ENCODE measurements around the gene RBM34.

RBM34 gene

DNA sequence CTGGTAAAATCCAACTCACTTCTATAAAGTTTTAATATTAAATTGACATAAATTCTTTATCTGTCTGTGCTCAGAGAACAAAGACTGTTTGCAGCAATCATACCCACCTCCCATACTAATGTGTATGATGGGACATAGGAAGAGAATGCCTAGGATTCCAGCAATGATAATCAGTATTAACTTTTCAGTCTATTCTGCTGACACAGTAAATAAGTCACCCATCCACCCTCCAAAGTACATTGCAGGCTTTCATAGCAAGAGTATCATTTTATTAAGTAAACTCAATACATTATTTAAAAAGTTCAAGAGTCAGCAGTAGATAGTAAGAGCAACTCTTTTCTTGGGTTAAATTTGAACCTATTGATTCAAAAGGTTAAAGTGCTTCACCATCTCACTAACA is 8.8 kb downstream of the RBM34 start:
- no peak for DNase-seq (ENCODE audit: low spot score)

DNA sequence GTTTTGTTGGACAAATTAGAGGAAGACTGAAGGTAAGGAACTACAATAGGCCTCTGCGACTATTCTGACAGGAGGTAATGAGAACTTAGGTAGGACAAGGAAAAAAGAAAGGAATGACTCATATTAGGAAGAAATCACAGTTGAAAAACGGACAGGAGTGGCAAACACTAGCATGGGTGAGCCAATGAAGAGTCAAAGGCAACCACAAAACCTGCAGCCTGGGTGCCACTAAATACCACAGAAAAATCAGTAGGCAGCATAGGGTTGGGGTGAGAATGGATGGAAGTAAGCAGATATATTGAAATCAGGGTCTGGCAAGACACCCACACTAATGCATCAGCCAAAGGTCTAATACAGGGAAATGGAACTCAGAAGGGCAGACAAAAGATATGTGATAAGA is 10.0 kb downstream of the RBM34 start:
- DNase-seq (ENCODE audit: low spot score), result no peak

DNA sequence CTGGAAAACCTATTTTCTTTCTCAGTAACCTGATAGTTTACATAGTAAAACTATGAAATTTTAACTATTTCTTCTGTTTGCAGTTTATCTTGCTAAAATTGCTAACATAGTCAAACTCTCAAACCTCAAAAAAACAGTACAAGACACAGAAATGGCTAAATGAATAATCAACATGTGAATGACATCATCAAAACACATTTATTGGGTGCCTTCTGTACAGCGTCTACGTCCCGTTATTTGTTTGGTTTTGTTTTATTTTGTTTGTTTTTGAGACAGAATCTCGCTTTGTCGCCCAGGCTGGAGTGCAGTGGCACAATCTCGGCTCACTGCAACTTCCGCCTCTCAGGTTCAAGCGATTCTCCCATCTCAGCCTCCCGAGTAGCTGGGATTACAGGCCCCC is 11.2 kb downstream of the RBM34 start:
- DNase-seq (ENCODE audit: low spot score), result no peak

DNA sequence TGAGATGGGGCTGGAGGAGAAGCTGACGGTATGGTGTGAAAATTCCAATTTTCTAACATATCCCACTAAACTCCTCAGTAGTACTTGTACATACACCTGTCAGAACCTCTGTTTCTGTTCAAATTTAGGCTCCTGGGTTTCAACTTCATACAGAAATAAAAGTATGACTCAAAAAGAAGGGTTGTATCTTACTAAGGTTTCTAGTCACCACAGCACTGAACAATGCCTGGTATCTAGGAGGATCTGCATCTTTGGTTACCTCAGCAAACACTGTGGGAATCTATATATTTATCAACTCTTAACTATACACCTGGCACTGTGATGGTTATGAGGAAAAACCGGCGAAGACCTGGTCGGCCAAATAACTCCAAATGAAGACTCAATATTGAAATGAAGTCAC is 13.8 kb downstream of the RBM34 start:
- DNase-seq (ENCODE audit: low spot score), result no peak

DNA sequence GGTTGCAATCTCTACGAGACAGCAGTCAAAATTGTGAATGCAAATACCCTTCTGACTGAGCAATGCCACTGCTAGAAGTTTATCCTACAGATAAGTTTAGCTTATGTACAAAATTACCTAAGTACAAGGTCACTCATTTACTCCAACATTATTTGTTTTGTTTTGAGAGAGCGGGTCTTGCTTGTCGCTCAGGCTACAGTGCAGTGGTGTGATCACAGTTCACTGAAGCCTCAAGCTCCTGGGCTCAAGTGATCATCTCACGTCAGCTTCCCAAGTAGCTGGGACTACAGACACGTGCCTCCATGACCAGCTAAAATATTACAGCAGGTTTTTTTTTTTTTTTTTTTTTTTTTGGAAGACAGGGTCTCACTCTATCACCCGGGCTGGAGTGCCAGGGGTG is 15.4 kb downstream of the RBM34 start:
- DNase-seq (ENCODE audit: low spot score), result no peak

DNA sequence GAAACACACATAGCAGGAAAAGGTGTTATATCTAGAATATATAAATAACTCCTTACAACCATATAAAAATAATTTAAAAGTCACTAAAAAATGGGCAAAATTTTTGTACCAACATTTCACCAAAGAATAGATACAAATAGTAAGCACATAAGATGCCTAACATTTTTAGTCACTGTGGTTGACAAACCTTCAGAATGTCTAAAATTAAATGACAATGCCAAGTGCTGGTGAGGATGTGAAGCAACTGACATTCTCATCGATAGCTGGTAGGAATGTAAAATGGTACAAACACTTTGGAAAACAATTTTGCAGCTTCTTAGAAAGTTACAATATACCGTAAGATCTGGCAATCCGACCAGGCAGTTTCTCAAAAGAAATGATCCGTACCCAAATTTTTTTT is 18.1 kb downstream of the RBM34 start:
- no peak for DNase-seq (ENCODE audit: low spot score)

DNA sequence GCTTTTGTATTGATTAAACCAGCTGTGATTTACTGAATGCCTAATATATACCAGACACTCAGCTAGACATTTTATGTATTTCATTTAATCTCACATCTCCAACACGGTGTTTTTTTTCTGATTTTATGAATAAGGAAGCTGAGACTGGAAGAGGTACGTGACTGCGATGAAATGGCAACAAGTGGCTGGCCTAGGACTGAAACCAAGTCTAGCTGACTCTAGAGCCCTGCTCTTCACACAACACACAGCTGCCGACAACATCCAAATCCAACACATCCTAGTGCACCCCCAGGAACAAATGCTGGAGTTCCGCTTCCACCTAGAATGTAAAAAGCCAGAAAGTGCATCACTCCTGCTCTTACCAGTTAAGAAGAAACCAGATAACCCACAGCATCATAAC is 21.7 kb downstream of the RBM34 start:
- no peak for DNase-seq (ENCODE audit: low spot score)

DNA sequence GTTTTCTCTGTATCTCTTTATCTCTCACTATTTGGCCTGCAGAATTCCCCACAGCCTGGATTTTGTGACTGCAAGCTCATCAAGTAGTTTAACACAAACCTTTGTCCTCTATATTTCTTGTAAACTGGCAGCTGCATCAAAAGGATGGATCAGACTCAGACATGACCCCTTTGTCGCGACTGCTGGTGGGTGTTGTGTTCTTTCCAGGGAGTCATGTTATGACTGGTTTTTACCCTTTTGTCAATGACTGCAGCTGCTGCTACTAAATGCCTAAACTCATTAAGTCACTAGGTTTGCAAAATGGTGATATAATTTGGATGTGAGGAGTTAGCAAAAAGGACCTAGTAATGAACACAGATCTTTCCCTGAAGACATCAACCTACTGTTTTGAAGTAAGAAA is 22.2 kb downstream of the RBM34 start:
- DNase-seq (ENCODE audit: low spot score), result no peak

DNA sequence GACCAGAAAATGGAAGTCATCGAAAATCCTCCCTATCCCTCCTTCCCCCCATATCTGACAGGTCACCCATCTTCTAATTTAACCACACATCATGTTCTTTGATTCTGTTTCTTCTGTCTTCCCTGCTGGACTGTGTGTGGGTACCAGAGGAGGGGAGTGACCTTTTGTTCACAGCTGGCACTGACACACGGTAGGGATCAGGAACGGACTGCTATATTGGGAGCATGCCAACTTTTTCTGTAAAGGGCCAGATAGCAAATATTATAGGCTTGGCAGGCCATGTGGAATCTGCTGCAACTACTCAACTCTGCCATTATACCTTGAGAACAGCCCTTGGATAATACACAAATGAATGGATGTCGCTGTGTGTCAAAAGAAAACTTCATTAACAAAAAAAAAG is 24.9 kb downstream of the RBM34 start:
- no peak for DNase-seq (ENCODE audit: low spot score)

DNA sequence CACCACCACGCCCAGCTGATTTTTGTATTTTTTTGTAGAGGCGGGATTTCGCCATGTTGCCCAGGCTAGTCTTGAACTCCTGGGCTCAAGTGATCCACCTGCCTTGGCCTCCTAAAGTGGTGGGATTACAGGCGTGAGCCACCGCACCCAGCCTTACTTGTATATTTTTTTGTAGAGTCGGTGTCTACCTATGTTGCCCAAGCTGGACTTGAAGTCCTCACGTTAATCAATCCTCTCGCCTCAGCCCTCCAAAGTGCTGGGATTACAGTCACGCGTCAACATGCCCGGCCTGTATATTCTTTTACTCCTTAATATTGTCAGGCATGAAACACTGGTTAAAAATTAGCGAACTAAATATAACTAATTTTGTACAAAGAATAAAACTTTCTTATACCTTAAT is 26.9 kb downstream of the RBM34 start:
- no peak for DNase-seq (ENCODE audit: low spot score)

DNA sequence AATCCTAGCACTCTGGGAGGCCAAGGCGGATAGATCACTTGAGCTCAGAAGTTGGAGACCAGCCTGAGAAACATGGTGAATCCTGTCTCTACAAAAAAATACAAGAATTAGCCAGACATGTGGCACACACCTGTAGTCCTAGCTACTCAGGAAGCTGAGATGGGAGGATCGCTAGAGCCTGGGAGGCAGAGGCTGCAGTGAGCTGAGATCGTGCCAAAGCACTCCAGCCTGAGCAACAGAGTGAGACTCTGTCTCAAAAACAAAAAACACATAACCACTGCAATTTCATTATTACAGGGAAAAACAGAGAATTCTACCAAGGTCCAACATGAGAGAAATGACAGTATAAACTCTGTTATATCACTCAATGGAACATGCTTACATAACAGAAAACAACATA is 28.0 kb downstream of the RBM34 start:
- DNase-seq (ENCODE audit: low spot score), result no peak

DNA sequence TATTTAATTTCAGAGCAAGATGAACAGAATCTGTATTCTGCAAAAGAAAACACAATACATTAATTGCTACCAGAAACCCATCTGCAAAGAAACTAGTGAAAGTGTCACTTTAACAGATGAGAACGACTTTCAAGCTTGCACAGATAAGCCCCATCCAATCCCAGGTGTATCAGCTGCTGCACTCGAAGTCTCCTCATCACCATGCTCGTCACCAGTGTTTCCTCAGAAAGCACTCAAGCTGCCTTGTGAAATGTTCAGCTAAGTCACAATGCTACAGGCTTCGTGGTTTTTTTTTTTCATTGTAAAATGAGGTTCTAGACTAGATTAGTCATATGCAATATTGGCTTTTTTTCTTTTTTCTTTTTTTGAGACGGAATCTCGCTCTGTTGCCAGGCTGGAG is 29.1 kb downstream of the RBM34 start:
- no peak for DNase-seq (ENCODE audit: low spot score)

DNA sequence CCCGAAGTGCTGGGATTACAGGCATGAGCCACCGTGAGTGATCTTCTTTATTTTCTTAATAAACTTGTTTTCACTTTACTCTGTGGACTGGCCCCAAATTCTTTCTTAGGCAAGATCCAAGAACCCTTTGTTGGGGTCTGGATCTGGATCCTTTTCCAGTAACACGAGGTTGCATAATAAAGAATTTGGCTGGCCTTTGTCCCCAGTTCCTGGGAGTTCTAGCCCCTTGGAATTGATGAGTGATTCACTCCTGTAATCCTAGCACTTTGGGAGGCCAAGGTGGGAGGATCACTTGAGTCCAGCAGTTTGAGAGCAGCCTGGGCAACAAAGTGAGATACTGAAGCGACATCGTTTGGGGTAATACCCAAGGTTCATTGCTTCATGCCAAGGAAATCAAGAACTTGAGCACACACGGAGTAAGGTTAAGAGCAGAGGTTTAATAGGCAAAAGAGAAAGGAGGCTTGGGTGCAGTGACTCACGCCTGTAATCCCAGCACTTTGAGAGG is 30.2 kb downstream of the RBM34 start:
- DNase-seq (ENCODE audit: low spot score), result no peak

DNA sequence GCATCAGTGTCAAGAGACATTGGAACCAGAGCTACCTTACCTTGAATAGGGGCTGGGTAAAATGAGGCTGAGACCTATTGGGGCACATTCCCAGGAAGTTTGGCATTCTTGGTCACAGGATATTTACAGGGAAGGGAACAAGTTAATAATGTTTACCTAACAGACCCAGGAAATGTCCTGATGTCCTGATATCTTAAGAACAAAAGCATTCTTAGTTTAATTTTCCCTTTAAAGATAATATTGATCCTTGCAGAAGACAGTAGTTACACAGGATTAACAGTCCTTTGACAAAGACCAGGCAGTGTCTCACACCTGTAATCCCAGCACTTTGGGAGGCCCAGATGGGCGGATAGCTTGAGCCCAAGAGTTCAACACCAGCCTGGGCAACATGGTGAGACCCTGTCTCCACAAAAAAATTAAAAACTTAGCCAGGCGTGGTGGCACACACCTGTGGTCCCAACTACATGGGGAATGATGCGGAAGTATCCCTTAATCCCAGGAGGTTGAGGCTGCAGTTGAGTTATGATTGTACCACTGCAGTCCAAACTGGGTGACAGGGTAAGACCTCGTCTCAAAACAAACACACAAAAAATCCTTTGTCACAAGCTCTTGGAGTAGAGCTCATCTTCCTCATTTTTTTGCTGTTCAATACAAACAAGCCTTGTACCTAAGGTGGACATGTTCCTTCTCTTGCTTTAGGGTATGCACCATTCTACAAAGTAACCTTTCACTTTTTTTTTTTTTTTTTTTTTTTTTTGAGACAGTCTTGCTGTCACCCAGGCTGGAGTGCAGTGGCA is 31.1 kb downstream of the RBM34 start:
- DNase-seq (ENCODE audit: low spot score), result no peak

DNA sequence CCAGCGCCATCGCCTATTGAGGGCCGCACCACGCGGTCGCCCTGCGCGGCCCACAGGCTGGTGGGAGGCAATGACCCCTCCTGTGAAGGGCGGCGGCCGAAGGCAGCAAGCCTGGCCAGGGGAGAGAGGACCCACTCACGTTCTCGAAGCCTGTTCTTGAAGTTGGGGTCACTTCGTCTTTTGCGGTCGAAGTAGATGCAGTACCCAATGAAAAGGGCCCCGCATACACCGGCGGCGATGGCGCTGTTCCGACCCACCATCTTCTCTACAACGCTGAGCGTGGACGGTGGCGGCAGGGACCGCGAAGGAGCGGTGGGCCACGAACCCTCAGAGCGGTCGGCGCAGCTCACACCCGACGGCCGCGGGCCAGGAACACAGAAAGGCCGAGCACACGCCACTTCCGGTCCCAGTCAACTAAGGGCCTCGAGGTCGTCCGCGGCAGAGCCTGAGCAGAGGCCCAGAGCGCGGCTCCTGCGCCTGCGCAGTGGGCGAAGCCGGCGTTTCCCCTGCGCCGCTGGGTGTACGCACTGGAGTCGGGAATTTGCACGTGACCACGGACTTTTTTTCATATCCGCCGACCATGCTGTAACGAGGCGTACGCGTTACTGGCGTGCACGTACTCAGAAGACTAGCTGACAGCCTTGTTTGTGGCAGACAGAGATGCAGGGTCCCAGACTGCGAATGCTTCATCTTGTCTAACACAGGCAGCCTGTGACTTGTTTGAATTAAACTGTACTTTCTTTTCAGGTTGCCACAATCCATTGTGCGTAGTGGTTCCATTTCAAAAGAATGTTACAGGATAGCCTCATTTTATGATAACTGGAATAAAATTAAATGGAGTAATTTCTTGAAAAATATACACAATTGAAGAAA is 32.4 kb downstream of the RBM34 start, which contains the start of gene TOMM20:
TSS of gene TOMM20 (minus strand) at position 382 of the 873 bp plus-strand sequence. CDS start at position 260, 122 bp downstream.
- DNase-seq (ENCODE audit: low spot score), result peak; percentile 100

DNA sequence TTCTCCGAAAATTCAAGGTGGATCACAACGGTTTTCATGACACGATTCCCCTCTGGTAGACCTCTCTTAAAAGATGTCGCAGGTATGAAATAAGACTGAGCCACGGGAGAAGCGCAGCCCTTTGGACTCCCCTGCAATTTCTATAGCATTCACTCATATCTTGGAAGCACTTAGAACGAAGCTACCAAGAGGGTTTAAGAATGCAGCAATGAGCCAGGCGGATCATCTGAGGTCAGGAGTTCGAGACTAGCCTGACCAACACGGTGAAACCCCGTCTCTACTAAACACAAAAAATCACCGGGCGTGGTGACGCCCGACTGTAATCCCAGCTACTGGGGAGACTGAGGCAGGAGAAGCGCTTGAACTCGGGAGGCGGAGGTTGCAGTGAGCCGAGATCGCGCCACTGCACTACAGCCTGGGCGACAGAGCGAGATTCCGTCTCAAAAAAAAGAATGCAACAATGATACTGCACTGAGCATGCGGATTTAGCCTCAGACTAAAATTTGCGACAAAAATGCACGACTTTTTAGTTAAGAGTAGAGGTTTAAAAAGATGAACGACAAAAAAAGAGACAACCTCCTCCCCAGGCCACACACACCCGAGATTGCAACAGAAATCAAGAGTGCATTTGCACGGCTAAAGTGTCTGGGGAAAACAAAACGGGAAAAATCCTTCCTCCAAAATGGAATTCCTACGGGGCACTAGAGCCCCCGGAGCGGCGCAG is 33.2 kb downstream of the RBM34 start:
- peak; percentile 31 for DNase-seq (ENCODE audit: low spot score)

DNA sequence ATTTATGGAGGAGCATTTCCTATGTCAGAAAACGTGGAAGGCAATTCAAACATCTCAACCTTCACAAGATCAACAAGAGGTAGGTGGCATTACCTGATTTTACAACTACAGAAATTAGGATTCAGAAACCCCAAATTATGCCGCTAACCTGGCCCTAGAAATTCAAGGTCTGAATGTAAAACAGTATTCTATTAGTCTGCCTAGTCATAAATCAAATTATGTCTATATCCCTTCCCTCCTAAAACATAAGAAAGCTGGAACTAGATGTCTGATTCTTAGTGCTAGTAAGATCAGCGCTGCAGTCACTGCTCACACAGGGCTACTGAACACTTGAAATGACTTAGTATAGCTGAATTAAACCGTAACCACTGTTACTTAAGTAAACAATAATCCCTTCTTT is 33.8 kb downstream of the RBM34 start:
- no peak for DNase-seq (ENCODE audit: low spot score)

DNA sequence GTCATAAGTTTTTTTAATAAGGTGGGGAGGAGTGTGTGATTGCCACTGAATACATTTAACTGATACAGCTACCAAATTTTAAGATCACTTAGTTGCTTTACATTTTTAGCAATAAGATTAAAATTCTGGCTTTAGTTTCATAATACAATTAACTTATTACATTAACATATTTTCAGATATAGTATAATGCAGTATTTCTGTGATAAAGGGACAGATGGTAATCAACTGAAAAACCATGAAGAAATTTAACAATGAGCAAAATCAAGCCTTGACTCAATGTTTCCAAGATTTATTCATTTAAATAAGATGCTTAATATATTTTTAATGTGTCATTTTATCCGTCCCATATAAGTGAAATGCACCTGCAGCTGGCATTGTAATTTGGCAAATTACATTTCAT is 36.4 kb downstream of the RBM34 start:
- DNase-seq (ENCODE audit: low spot score), result no peak

DNA sequence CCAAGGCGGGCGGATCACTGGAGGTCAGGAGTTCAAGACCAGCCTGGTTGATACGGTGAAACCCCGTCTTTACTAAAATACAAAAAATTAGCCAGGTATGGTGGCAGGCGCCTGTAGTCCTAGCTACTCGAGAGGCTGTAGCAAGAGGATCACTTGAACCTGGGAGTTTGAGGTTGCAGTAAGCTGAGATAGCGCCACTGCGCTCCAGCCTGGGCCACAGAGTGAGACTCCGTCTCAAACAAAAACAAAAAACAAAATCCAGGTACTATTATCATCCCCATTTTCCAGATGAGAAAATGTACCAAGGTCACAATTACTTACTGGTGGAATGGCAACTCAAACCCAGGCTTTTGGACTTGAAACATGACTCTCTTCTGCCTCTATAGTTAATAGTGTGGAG is 36.9 kb downstream of the RBM34 start:
- DNase-seq (ENCODE audit: low spot score), result no peak

DNA sequence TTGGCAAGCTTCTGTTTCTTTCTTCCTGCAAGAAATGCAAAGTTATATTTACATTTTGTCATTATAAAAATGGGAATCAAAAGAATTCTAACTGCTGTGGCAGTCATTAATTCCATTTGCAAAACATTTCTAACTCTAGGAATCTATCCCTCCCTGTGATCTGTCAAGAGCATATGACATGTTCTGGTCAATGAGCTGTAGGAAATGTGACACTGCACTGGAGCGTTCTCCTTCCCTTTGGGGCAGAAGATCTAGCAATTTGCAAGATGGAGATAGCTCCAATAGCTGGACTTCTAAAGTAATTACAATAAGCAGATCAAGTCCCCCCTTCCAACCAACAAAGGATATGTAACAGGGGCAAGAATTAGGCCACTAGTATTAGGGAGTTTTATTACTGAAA is 38.7 kb downstream of the RBM34 start:
- no peak for DNase-seq (ENCODE audit: low spot score)

DNA sequence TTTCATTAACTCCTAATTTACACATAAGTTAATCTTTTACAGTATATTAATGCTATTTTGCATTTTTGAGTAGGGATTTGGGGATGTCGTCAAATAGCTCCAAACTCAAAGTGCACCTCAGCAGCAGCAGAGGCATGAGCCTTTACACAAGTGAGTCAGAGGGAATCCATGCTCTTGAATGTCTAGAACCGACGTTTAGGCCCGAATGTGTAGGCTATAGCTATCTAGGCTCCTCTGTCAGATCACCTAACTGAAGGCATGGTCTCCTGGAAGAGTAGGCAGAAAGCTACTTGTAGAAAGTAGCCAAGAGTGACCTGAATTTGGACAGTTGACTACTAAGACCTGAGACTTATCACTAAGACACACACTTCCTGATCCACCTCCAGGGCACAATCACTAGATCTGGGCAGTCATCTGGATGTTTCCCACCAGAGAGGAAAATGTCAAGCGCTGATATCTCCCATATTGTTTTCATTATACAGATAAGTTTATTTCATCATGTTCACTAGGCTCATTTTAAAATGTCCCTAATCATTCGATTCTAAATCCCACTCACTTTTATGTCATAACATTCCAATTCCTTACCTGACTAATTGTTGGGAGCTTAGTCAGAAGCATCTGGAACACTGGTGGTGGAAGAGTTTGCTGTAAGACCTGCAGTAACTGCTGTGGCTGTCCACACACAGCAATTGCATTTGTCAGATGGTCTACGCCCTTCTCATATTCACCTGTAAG is 47.7 kb downstream of the RBM34 start:
- no peak for DNase-seq (ENCODE audit: low spot score)

All from kidney capillary endothelial cell (primary cell).